Testis (tissue), 2 donors: ENCODE results near the gene ARRDC3.

Experiments used
- POLR2A ChIP-seq: fragments of 450-650 bp; IDR thresholded peaks from one replicate; pipeline ENCODE4 v1.6.1; 2017; ENCODE audit warnings: antibody characterized with exemption, mild to moderate bottlenecking, moderate library complexity
- TF ChIP-seq, protein P1 (sequence below), 3 experiments: fragments of 450-650 bp in 2 of 3; fragments of 200-600 bp in 1 of 3; sonication (generic) in 1 of 3; IDR thresholded peaks; one replicate each; pipeline ENCODE4 v1.5.1; 2016 to 2019; ENCODE audit warnings: antibody characterized with exemption in 3 of 3, mild to moderate bottlenecking in 2 of 3, moderate library complexity in 1 of 3

DNA sequence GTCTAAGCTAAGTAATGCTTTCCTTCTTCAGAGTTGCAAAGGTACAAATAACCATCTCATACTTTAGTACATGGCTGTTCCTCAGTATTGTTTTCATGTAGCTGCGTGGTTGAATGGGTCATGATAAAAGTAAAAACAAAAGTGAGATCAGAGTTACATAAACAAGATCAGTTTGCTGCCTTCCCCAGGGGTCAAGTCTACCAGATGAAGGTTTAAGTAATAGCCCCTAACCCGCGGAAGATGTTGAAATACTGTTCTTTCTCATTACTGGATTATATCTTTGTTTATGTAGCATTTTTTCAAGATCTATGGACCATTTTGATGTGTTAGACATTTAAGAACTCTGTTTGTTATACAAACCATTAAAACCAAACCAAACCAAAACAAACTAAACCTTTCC lies 34.1 kb upstream of the ARRDC3 start:
- TF ChIP-seq, protein P1, sequence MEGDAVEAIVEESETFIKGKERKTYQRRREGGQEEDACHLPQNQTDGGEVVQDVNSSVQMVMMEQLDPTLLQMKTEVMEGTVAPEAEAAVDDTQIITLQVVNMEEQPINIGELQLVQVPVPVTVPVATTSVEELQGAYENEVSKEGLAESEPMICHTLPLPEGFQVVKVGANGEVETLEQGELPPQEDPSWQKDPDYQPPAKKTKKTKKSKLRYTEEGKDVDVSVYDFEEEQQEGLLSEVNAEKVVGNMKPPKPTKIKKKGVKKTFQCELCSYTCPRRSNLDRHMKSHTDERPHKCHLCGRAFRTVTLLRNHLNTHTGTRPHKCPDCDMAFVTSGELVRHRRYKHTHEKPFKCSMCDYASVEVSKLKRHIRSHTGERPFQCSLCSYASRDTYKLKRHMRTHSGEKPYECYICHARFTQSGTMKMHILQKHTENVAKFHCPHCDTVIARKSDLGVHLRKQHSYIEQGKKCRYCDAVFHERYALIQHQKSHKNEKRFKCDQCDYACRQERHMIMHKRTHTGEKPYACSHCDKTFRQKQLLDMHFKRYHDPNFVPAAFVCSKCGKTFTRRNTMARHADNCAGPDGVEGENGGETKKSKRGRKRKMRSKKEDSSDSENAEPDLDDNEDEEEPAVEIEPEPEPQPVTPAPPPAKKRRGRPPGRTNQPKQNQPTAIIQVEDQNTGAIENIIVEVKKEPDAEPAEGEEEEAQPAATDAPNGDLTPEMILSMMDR (IDR thresholded peaks at IDR 0.05), result no peak
- TF ChIP-seq POLR2A, result no peak
